ENCODE data around the gene CCL19.

Gene CCL19

GRCh38 chr9:34662526-34663302, 28.4 kb downstream of the CCL19 start, which contains the start of gene CCL27:
Gene CCL27 (minus strand): TSS chr9:34662657. CDS start chr9:34662633, 24 bp downstream.
- no peak for DNase-seq (ENCODE audit: low read depth in 2 of 2)

- no peak for DNase-seq (ENCODE audit: low read depth in 2 of 2)
Measured at GRCh38 chr9:34659592-34660253, 31.4 kb downstream of the CCL19 start.

- DNase-seq (ENCODE audit: low read depth in 2 of 2): no peak
Measured at GRCh38 chr9:34658461-34658860, 32.6 kb downstream of the CCL19 start.

GRCh38 chr9:34656992-34657391, 34.1 kb downstream of the CCL19 start:
- DNase-seq (ENCODE audit: low read depth in 2 of 2): no peak

GRCh38 chr9:34655394-34655793, 35.7 kb downstream of the CCL19 start:
- no peak for DNase-seq (ENCODE audit: low read depth in 2 of 2)

- no peak for DNase-seq (ENCODE audit: low read depth in 2 of 2)
Measured at GRCh38 chr9:34654323-34655051, 36.6 kb downstream of the CCL19 start.

- no peak for DNase-seq (ENCODE audit: low read depth in 2 of 2)
Measured at GRCh38 chr9:34653151-34654072, 37.7 kb downstream of the CCL19 start.

GRCh38 chr9:34652602-34653000, 38.5 kb downstream of the CCL19 start:
- no peak for DNase-seq (ENCODE audit: low read depth in 2 of 2)

- peak; percentile 55 to 64 for DNase-seq (ENCODE audit: low read depth in 2 of 2)
Measured at GRCh38 chr9:34651876-34652601, 39.0 kb downstream of the CCL19 start, which contains the start of gene IL11RA. Gene IL11RA (plus strand): TSS chr9:34652185. CDS start chr9:34655218, 3,033 bp downstream.

GRCh38 chr9:34651321-34651720, 39.8 kb downstream of the CCL19 start:
- DNase-seq (ENCODE audit: low read depth in 2 of 2): no peak

- no peak for DNase-seq (ENCODE audit: low read depth in 2 of 2)
Measured at GRCh38 chr9:34650816-34651215, 40.3 kb downstream of the CCL19 start.

GRCh38 chr9:34648673-34649072, 42.4 kb downstream of the CCL19 start:
- DNase-seq (ENCODE audit: low read depth in 2 of 2): no peak

GRCh38 chr9:34647651-34648050, 43.4 kb downstream of the CCL19 start:
- no peak for DNase-seq (ENCODE audit: low read depth in 2 of 2)

GRCh38 chr9:34647084-34647403, 44.0 kb downstream of the CCL19 start:
- no peak for DNase-seq (ENCODE audit: low read depth in 2 of 2)

GRCh38 chr9:34646211-34647083, 44.6 kb downstream of the CCL19 start, which contains the start of gene GALT:
Gene GALT (plus strand): TSS chr9:34646675. CDS start chr9:34646705, 30 bp downstream.
- DNase-seq (ENCODE audit: low read depth in 2 of 2): peak; percentile 93 to 97

GRCh38 chr9:34644766-34645314, 46.2 kb downstream of the CCL19 start:
- no peak for DNase-seq (ENCODE audit: low read depth in 2 of 2)

GRCh38 chr9:34642679-34643078, 48.4 kb downstream of the CCL19 start:
- no peak for DNase-seq (ENCODE audit: low read depth in 2 of 2)

Measured in stimulated activated CD4-positive, alpha-beta T cell treated with anti-CD3 and anti-CD28 coated beads, Interleukin-15, amount 100 ng/mL, for 48 hours (primary cell).